T-cell (primary cell): ENCODE data around the gene ECHS1. TPM values are rescaled to one million over a fixed set of nuclear protein-coding genes. Genes with fewer than 3 reads are reported as not detected.

Experiments
- ATAC-seq, 4 experiments: fragments of 200-7000 bp in 3 of 4; fragments of 150-1000 bp in 1 of 4; cut with Tn5 transposase; replicated peaks in 1 of 4; 1 replicate in 3 of 4; 2 replicates in 1 of 4; pipeline ENCODE4 v1.10.0; 2021; ENCODE audit warnings: moderate library complexity in 3 of 4, mild to moderate bottlenecking in 2 of 4, moderate number of reproducible peaks in 1 of 4
- CTCF ChIA-PET, 2 donors: fragments of 300-600 bp; sonication (Branson Sonifier 250); formaldehyde crosslinking; loops; one replicate each; lab custom pipeline; 2022; ENCODE audit warnings: antibody characterized with exemption in 2 of 2; lab: Charles Lee
- POLR2A ChIA-PET, 2 donors: fragments of 300-600 bp; sonication (Branson Sonifier 250); formaldehyde crosslinking; loops; one replicate each; lab custom pipeline; 2022; ENCODE audit warnings: antibody characterized with exemption in 2 of 2; lab: Charles Lee
- DNase-seq, 35 experiments: peaks; one replicate each; pipeline versions ENCODE4 v3.0.0 to v3.0.0-alpha.2; 2013 to 2023
- H3K27ac ChIP-seq: one replicate; pipeline ENCODE4 v1.5.1; 2013; ENCODE audit warnings: low read length
- H3K27me3 ChIP-seq, 2 experiments: replicated peaks in 1 of 2; 1 replicate in 1 of 2; 2 replicates in 1 of 2; pipeline versions ENCODE4 v1.6.1 to v1.7.0; 2013; ENCODE audit warnings: low read length in 1 of 2, mixed read lengths in 1 of 2; ENCODE audit not compliant: control insufficient read depth in 2 of 2, insufficient read depth in 2 of 2; ENCODE audit errors: extremely low read depth in 1 of 2
- H3K36me3 ChIP-seq, 2 donors: 1 replicate in 1 of 2; 2 replicates in 1 of 2; pipeline versions ENCODE4 v1.6.1 to v1.7.0; 2013; ENCODE audit warnings: low read length in 1 of 2; ENCODE audit not compliant: control insufficient read depth in 2 of 2, insufficient read depth in 1 of 2; ENCODE audit errors: extremely low read depth in 1 of 2
- H3K4me1 ChIP-seq, 2 experiments: 1 replicate in 1 of 2; 2 replicates in 1 of 2; pipeline versions ENCODE4 v1.6.1 to v1.7.0; 2013; ENCODE audit warnings: low read length in 2 of 2, mixed read lengths in 1 of 2; ENCODE audit not compliant: insufficient read depth in 2 of 2, control insufficient read depth in 1 of 2; ENCODE audit errors: extremely low read depth in 1 of 2
- H3K4me3 ChIP-seq, 2 donors: 1 replicate in 1 of 2; 2 replicates in 1 of 2; pipeline versions ENCODE4 v1.5.1 to v1.7.0; 2013; ENCODE audit warnings: mild to moderate bottlenecking in 2 of 2, low read length in 1 of 2, moderate library complexity in 1 of 2; ENCODE audit not compliant: control insufficient read depth in 1 of 2; ENCODE audit errors: extremely low read depth in 1 of 2
- H3K9me3 ChIP-seq: 2 replicates; pipeline ENCODE4 v1.7.0; 2013
- H3K27ac Mint-ChIP-seq, 2 donors: one replicate each; pipeline ENCODE4 v1.8.0; 2020 to 2021; ENCODE audit warnings: mild to moderate bottlenecking in 2 of 2, mixed read lengths in 2 of 2
- H3K27me3 Mint-ChIP-seq, 2 donors: one replicate each; pipeline ENCODE4 v1.8.0; 2021 to 2022; ENCODE audit warnings: mixed read lengths in 2 of 2
- H3K36me3 Mint-ChIP-seq: one replicate; pipeline ENCODE4 v1.8.0; 2021; ENCODE audit warnings: mixed read lengths
- H3K4me1 Mint-ChIP-seq, 3 donors: one replicate each; pipeline ENCODE4 v1.8.0; 2020 to 2022; ENCODE audit warnings: mixed read lengths in 3 of 3, mild to moderate bottlenecking in 1 of 3
- H3K4me3 Mint-ChIP-seq, 3 donors: one replicate each; pipeline ENCODE4 v1.8.0; 2020 to 2022; ENCODE audit warnings: mild to moderate bottlenecking in 3 of 3, mixed read lengths in 3 of 3, moderate library complexity in 3 of 3
- H3K9me3 Mint-ChIP-seq, 3 donors: one replicate each; pipeline ENCODE4 v1.8.0; 2020 to 2022; ENCODE audit warnings: mixed read lengths in 3 of 3
- WGBS: methylation state at CpG from one replicate; pipeline ENCODE4 v1.1.5; 2013; ENCODE audit warnings: missing lambda C conversion rate; ENCODE audit not compliant: insufficient coverage; 5-methylcytosine and 5-hydroxymethylcytosine counted together
- total RNA-seq, 35 experiments: library from RNA in 6 of 35; stranded (reverse) in 6 of 35; fragments of 120-200 nt in 1 of 35; gene quantifications; one replicate each; pipeline versions ENCODE4 v1.2.1 to v1.2.4 and lab custom pipeline; 2013 to 2026

ECHS1 gene
- total RNA-seq, 5 donors from 2014 or later (not counting 1 experiment from before 2014, with no cell fraction given): 17.6 to 31.7 (median 27.2) TPM

- Mint-ChIP-seq H3K9me3 (no peaks in the 10 kb centered on the region), H3K4me1 (peaks cover 0 to 4% (median 0%) of the 10 kb centered on the region in 3 donors), H3K36me3 (peaks cover 16% of the 10 kb centered on the region), H3K27me3 (no peaks in the 10 kb centered on the region), H3K4me3 (no peak overlapping the region), H3K27ac (no peak overlapping the region)
- Histone ChIP-seq H3K4me1 (no peaks in the 10 kb centered on the region), H3K4me3 (no peak overlapping the region), H3K27ac (no peak overlapping the region), H3K36me3 (peaks cover 15 to 48% of the 10 kb centered on the region in 2 donors), H3K9me3 (no peaks in the 10 kb centered on the region), H3K27me3 (no peaks in the 10 kb centered on the region)
- DNase-seq (no peak), ATAC-seq (no peak)
- WGBS: 95% methylated on average over 12 of the region's 13 CpGs
- ChIA-PET CTCF (no interaction called here), POLR2A (no interaction called here)
Measured at GRCh38 chr10:133366751-133367150, 6.4 kb downstream of the ECHS1 start.

- Histone ChIP-seq H3K4me3 (no peak overlapping the region), H3K27me3 (no peaks in the 10 kb centered on the region), H3K9me3 (no peaks in the 10 kb centered on the region), H3K4me1 (peaks cover 0 to 2% of the 10 kb centered on the region in 2 experiments), H3K36me3 (peaks cover 15 to 48% of the 10 kb centered on the region in 2 donors), H3K27ac (no peak overlapping the region)
- DNase-seq (no peak), ATAC-seq (no peak)
- Mint-ChIP-seq H3K27ac (no peak overlapping the region), H3K4me3 (no peak overlapping the region), H3K4me1 (peaks cover 0 to 5% (median 0%) of the 10 kb centered on the region in 3 donors), H3K9me3 (no peaks in the 10 kb centered on the region), H3K36me3 (peaks cover 20% of the 10 kb centered on the region), H3K27me3 (no peaks in the 10 kb centered on the region)
- WGBS: 91% methylated on average over 17 of the region's 17 CpGs
- ChIA-PET CTCF (no interaction called here), POLR2A (no interaction called here)
Measured at GRCh38 chr10:133366130-133366478, 7.0 kb downstream of the ECHS1 start.

DNA sequence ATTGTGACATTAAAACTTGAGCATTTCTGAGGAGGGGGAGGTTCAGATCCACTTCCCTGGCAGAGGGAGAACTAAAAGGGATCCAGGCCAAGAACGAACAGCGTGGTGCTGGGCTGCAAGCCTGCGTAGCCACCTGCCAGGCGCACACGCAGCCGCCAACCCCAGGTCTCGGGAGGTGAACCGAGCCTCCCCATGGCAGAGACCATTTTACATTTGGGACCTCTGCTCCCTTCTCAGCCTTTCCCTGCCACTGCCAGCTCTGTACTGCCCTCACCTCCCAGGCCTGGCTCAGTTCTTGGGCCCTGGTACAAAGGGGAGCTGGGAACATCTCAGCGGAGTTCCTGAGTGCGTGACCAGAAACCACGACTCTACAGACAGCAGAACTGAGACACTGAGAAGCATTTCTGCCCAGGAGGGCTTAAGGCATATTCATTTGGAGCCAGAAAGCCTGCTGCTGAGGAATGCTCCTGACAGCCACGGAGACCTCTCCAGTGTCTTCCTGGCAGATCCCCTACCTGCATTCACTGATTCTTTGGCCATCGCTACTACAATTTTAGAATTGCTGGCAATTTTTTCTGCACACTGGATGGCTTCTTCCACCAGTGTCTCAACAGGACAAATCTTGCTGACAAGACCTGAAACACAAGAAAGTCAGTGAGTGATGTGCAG is 7.6 kb downstream of the ECHS1 start:
- ATAC-seq: no peak
- H3K4me1 Mint-ChIP-seq: peaks cover 0 to 5% (median 0%) of the 10 kb centered on the region in 3 donors
- ChIA-PET CTCF (no interaction called here), POLR2A (no interaction called here)
- Histone ChIP-seq H3K27ac (no peak overlapping the region), H3K4me3 (no peak overlapping the region), H3K4me1 (peaks cover 0 to 2% of the 10 kb centered on the region in 2 experiments), H3K36me3 (peaks cover 15 to 48% of the 10 kb centered on the region in 2 donors), H3K9me3 (no peaks in the 10 kb centered on the region), H3K27me3 (no peaks in the 10 kb centered on the region)
- WGBS: over 99% methylated on average over 8 of the region's 13 CpGs
- no peaks in the 10 kb centered on the region for H3K27me3 Mint-ChIP-seq
- no peak overlapping the region for H3K27ac Mint-ChIP-seq
- H3K36me3 Mint-ChIP-seq: peaks cover 20% of the 10 kb centered on the region
- no peak for DNase-seq
- no peaks in the 10 kb centered on the region for H3K9me3 Mint-ChIP-seq
- no peak overlapping the region for H3K4me3 Mint-ChIP-seq

DNA sequence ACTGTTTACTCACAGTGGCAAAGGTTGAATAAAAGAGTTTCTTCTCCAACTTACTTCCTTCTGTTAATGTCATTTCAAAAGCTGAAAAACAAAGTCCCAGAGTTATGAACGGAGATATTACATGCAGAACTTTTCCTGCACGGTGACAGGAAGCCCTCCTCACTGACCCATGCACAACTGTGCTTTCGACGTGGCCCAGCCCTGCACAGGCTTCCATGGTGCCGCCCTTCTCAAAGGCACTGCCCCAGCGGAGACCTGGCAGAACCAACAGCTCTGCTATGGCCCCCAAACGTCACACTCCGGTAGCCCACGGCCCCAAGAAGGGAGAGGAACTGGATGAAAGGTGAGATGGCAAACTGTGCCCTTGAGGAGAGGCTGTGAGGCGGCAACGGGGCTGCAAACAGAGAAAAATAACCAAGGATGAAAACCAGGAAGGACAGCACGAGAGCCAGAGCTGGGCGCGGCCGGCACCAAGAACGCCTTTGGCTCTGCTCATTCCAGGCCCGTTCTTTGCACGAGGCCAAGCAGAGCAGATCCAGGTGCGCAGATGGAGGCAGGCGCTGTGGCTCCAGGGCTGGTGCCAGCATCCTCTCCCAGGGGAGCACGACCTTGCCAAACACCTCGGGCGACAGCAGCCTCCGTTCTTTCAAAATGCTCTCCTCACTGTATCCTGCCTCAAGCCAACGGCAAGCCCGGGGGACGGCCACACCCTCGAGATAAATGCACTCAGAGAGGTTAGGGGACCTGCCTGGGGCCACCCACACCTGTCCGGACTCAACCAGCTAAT is 8.3 kb downstream of the ECHS1 start:
- peaks cover 0 to 5% (median 0%) of the 10 kb centered on the region in 3 donors for H3K4me1 Mint-ChIP-seq

DNA sequence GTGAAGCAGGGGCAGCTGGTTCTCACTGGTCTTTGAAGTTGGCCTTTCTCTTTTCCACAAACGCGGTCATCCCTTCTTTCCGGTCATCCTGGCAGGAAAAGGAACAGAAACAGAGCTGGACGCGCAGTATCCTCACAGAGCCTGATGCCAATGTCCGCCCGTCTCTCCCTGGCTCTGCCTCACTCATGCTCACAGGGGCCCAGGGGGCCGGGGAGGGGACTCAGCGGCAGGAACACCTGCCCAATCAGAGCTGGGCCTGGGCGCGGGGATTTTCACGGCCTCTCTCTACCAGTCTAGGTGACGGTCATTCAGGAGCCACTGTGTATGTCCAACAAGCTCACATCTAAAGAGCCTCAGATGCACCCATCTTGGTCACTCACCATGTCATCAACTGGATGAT is 10.3 kb downstream of the ECHS1 start:
- H3K4me3 ChIP-seq: no peak overlapping the region
- ChIA-PET CTCF (no interaction called here), POLR2A (no interaction called here)
- no peaks in the 10 kb centered on the region for H3K27me3 Mint-ChIP-seq
- peaks cover 9 to 29% of the 10 kb centered on the region in 2 donors for H3K36me3 ChIP-seq
- H3K36me3 Mint-ChIP-seq: peaks cover 15% of the 10 kb centered on the region
- H3K27ac ChIP-seq: no peak overlapping the region
- DNase-seq (no peak), ATAC-seq (no peak)
- H3K27me3 ChIP-seq: no peaks in the 10 kb centered on the region
- no peaks in the 10 kb centered on the region for H3K9me3 ChIP-seq
- H3K4me3 Mint-ChIP-seq: no peak overlapping the region
- H3K9me3 Mint-ChIP-seq: no peaks in the 10 kb centered on the region
- H3K4me1 Mint-ChIP-seq: peaks cover 0 to 5% (median 0%) of the 10 kb centered on the region in 3 donors
- H3K27ac Mint-ChIP-seq: no peak overlapping the region
- peaks cover 0 to 2% of the 10 kb centered on the region in 2 experiments for H3K4me1 ChIP-seq
- 98% methylated on average over 9 of the region's 13 CpGs for WGBS

More for the DNA sequence above, 8.3 kb downstream of the ECHS1 start:
- Histone ChIP-seq H3K36me3 (peaks cover 15 to 48% of the 10 kb centered on the region in 2 donors), H3K9me3 (no peaks in the 10 kb centered on the region), H3K4me3 (no peak overlapping the region), H3K27ac (no peak overlapping the region), H3K4me1 (peaks cover 0 to 2% of the 10 kb centered on the region in 2 experiments), H3K27me3 (no peaks in the 10 kb centered on the region)
- Mint-ChIP-seq H3K4me3 (no peak overlapping the region), H3K27ac (no peak overlapping the region), H3K27me3 (no peaks in the 10 kb centered on the region), H3K36me3 (peaks cover 20% of the 10 kb centered on the region), H3K9me3 (no peaks in the 10 kb centered on the region)
- DNase-seq: no peak
- 96% methylated on average over 27 of the region's 29 CpGs for WGBS
- ChIA-PET POLR2A (no interaction called here), CTCF (no interaction called here)
- no peak for ATAC-seq

DNA sequence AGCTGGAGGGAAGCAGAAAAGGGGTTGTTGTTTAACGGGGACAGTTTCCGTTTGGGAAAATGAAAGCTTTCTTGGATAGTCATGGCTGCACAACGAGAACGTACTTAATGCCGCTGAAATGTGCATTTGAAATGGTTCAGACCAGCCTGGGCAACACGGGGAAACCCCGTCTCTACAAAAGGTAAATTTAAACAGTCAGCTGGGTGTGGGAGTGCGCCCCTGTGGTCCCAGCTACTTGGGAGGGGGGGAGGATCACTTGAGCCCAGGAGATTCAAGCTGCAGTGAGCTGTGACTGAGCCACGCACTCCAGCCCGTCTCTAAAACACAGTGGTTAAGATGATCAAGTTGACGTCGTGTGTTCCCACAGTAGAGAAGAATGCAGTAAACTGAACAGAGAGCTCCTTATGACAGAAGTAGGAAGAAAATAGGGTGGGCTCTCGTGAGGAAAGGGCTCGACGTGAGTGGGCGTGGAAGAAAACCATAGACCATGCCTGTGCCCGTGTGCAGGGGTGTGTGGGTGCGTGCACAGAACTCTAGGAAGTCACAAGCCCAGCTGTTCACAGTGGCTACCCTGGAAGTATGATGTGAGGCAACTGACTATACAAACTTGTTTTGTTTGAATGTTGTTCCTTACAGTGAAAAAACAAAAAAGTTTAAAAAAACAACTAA is 11.2 kb downstream of the ECHS1 start:
- Mint-ChIP-seq H3K27ac (peak overlapping the region; percentile 66 to 80), H3K27me3 (no peaks in the 10 kb centered on the region), H3K4me3 (no peak overlapping the region), H3K4me1 (peaks cover 0 to 7% (median 1%) of the 10 kb centered on the region in 3 donors), H3K36me3 (peaks cover 15% of the 10 kb centered on the region), H3K9me3 (no peaks in the 10 kb centered on the region)
- peaks cover 9 to 27% of the 10 kb centered on the region in 2 donors for H3K36me3 ChIP-seq
- CTCF ChIA-PET: no interaction called here
- H3K4me3 ChIP-seq: no peak overlapping the region
- H3K27ac ChIP-seq: no peak overlapping the region
- H3K4me1 ChIP-seq: peaks cover 0 to 9% of the 10 kb centered on the region in 2 experiments
- POLR2A ChIA-PET: interaction anchor here (0.5 to 0.6 kb wide), 2 partner anchors 13 to 37 kb away, joined by 3 read pairs; no protein-coding TSS in a partner anchor
- 67% methylated on average over 18 of the region's 18 CpGs for WGBS
- H3K9me3 ChIP-seq: no peaks in the 10 kb centered on the region
- no peaks in the 10 kb centered on the region for H3K27me3 ChIP-seq
- DNase-seq (no peak), ATAC-seq (no peak)
